NOMO-1 (cell line): ENCODE results near the gene NAPEPLD.
"Not testable (repeated sequence)": the region's sequence is repeated elsewhere in the genome, so short reads cannot be mapped to it uniquely, and the experiment has no call there.

Experiments
- DNase-seq, 2 experiments: peaks; one replicate each; lab custom pipeline; 2025; ENCODE audit not compliant: unreplicated experiment in 2 of 2; lab: John Stamatoyannopoulos, UW

Gene NAPEPLD

DNA sequence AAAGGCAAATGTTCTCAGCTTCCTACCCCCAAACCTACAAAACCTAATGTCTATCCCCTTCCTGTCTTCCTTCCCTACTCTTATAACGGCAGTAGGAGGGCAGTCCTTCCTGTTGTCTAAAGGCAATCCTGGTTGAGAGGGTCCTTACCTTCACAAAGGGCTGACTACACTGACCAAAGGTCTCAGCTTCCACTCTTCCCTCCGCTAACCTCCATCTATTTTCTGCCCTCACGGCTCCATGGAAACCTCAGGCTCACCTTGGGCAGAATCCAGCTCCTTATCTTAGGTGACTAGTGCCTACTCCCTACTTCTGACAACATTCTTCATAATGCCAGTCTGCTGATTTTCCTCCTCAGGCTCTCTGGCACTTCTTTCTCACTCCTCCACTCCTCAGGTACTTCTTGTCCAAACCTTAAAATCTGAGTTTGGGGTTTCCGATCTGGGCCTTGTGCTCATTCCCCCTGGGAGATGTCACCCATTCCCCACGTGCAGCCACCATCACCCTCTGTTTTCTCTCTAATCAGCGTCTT, 74.8 kb downstream of the NAPEPLD start:
- no peak for DNase-seq

DNA sequence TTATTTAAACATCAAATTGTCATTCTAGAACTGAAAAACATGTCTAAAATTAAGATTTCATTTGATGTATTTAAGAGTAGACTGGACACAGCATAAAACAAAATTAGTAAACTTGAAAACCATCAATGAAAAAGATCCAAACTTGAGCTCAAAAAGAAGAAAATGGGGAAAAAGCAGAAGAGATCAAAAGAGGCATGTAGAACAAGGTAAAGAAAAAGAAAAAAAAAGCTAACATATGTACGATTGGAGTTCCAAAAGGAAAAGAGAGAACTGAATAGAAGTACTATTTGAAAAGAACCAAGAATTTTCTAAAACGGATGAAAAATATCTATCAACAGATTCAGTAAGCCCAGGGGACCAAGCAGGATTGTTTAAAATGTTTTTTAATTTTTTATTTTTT, 77.9 kb downstream of the NAPEPLD start:
- no peak for DNase-seq

GRCh38 chr7:103068414-103069403, 80.2 kb downstream of the NAPEPLD start:
- DNase-seq, result no peak

DNA sequence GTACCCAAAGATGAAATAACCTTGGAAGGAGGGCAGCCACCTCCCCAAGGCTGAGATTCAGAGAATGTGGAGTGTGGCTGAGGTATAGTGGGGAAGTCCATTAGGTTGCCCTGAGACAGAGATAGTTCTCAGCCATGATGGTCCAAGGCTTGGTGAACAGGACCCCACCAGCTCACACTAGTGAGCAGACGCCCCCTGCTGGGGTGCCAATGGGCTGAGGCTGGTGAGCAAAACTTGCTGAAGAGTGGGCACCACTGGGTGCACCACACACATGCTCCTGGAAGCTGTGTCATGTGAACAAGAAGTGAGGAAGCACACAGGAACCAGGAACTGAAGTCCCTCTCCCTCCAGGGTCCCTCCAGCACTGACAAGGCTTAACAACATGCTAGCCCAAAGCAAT, 83.2 kb downstream of the NAPEPLD start:
- no peak for DNase-seq

DNA sequence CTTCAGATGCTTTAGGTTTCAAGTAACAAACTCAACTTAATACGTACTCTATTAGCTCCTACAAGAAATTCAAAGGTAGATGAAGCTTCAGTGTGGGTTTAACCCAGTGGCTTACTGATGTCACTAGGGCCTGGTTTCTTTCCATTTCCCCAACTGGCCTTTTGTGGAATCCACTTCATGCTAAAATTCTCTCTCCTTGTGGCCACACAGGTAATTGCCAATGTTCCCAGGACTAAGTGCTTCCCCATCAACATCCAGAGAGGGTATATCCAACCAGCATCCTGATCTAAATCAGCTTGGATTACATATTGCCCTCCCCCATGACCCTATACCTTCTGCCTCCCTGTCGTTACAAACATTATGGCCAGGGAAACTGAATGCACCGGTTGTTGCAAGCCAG, 85.0 kb downstream of the NAPEPLD start:
- no peak for DNase-seq

- DNase-seq, result no peak
These were observed 89.4 kb downstream of the NAPEPLD start for GRCh38 chr7:103059471-103059870.

GRCh38 chr7:103058122-103058521, 90.8 kb downstream of the NAPEPLD start:
- no peak for DNase-seq

- not testable (repeated sequence) for DNase-seq
These were observed 92.9 kb downstream of the NAPEPLD start for GRCh38 chr7:103056006-103056405.

DNA sequence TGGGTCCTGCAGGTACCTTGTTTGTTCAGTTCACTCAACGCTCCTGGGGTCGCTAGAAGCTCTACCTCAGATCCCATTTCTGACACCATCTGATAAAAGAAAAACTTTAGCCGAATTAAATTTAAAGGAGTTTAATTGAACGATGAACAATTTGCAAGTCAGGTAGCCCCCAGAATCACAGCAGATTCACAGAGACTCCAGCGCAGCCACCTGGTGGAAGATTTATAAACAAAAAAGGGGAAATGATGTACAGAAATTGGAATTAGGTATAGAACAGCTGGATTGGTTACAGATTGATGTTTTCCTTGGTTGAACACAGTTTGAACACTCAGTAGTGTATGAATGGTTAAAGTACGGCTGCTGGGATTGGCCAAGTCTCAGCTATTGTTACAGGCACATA, 97.4 kb downstream of the NAPEPLD start:
- DNase-seq, result no peak
